ENCODE data around the gene GDPGP1.

GRCh38 chr15:90249203-90249863 is 15.3 kb downstream of the GDPGP1 start, which contains the start of gene TTLL13:
- peak; percentile 71 for TF ChIP-seq POLR2AphosphoS5 (IDR thresholded peaks at IDR 0.05)
- peak; percentile 42 for TF ChIP-seq CTCF (IDR thresholded peaks at IDR 0.05; ENCODE audit: poor library complexity, severe bottlenecking)
- TF ChIP-seq RAD21 (conservative IDR thresholded peaks at IDR 0.05), result no peak
- TF ChIP-seq TAF1 (IDR thresholded peaks at IDR 0.05; ENCODE audit: low read depth), result peak; percentile 36
- no peak for TF ChIP-seq REST (IDR thresholded peaks at IDR 0.05; ENCODE audit: borderline replicate concordance)
- TF ChIP-seq EZH2 (IDR thresholded peaks at IDR 0.05; ENCODE audit: borderline replicate concordance, insufficient read depth, low read length, poor library complexity, severe bottlenecking), result no peak
- TF ChIP-seq EP300 (conservative IDR thresholded peaks at IDR 0.05; ENCODE audit: poor library complexity, severe bottlenecking), result no peak
- TF ChIP-seq MXI1 (conservative IDR thresholded peaks at IDR 0.05; ENCODE audit: poor library complexity, severe bottlenecking), result peak; percentile 89

All from neural cell (in vitro differentiated cells).